NCI-H187 (cell line): Measurements from ENCODE around the gene MELK.

Experiments
- DNase-seq, 2 experiments: peaks; one replicate each; lab custom pipeline; 2025; lab: John Stamatoyannopoulos, UW

MELK gene

GRCh38 chr9:36676091-36676490 lies 103.4 kb downstream of the MELK start:
- no peak for DNase-seq

GRCh38 chr9:36676778-36677485 lies 104.2 kb downstream of the MELK start:
- no peak for DNase-seq

- no peak for DNase-seq
Measured at GRCh38 chr9:36677611-36678010, 104.9 kb downstream of the MELK start.

- no peak for DNase-seq
Measured at GRCh38 chr9:36679710-36680109, 107.0 kb downstream of the MELK start.

- DNase-seq: no peak
Measured at GRCh38 chr9:36686471-36686870, 113.8 kb downstream of the MELK start.

GRCh38 chr9:36690412-36691168 lies 117.9 kb downstream of the MELK start:
- DNase-seq: no peak

- no peak for DNase-seq
Measured at GRCh38 chr9:36691671-36692070, 119.0 kb downstream of the MELK start.

GRCh38 chr9:36698984-36699383 lies 126.3 kb downstream of the MELK start:
- DNase-seq: no peak

- no peak for DNase-seq
Measured at GRCh38 chr9:36704148-36704547, 131.5 kb downstream of the MELK start.

GRCh38 chr9:36713515-36714490 lies 141.1 kb downstream of the MELK start:
- DNase-seq: no peak

GRCh38 chr9:36716496-36716895 lies 143.8 kb downstream of the MELK start:
- no peak for DNase-seq

GRCh38 chr9:36717276-36717675 lies 144.6 kb downstream of the MELK start:
- DNase-seq: no peak

GRCh38 chr9:36718612-36719011 lies 145.9 kb downstream of the MELK start:
- no peak for DNase-seq

GRCh38 chr9:36720043-36720442 lies 147.3 kb downstream of the MELK start:
- no peak for DNase-seq

GRCh38 chr9:36721846-36722588 lies 149.3 kb downstream of the MELK start:
- DNase-seq: no peak

- DNase-seq: no peak
Measured at GRCh38 chr9:36725777-36726356, 153.2 kb downstream of the MELK start.
